DOHH2 (cell line): Measurements from ENCODE around the gene PAF1.

Experiments
- H3F3A ChIP-seq: fragments of 200-600 bp; sonication (generic), shearing (Covaris generic); 2 replicates; pipeline ENCODE4 v1.6.0; 2016; ENCODE audit warnings: antibody characterized with exemption, mild to moderate bottlenecking; ENCODE audit not compliant: control insufficient read depth, insufficient read depth
- H3K27ac ChIP-seq: fragments of 200-600 bp; sonication (generic); 2 replicates; pipeline ENCODE4 v1.5.1; 2014; ENCODE audit warnings: low read depth, mild to moderate bottlenecking, low read length, moderate library complexity
- H3K27me3 ChIP-seq: fragments of 200-600 bp; sonication (generic); 2 replicates; pipeline ENCODE4 v1.6.1; 2014; ENCODE audit warnings: mild to moderate bottlenecking, low read length, mixed read lengths; ENCODE audit not compliant: control insufficient read depth
- H3K36me3 ChIP-seq: fragments of 200-600 bp; sonication (generic); 2 replicates; pipeline ENCODE4 v1.6.1; 2014; ENCODE audit warnings: mild to moderate bottlenecking, low read length, moderate library complexity, mixed read lengths; ENCODE audit not compliant: control insufficient read depth
- H3K4me1 ChIP-seq: fragments of 200-600 bp; sonication (generic); 2 replicates; pipeline ENCODE4 v1.6.1; 2014; ENCODE audit warnings: mild to moderate bottlenecking, low read length, mixed read lengths; ENCODE audit not compliant: control insufficient read depth
- H3K4me2 ChIP-seq: fragments of 200-600 bp; sonication (generic); 2 replicates; pipeline ENCODE4 v1.6.0; 2014; ENCODE audit warnings: mild to moderate bottlenecking, low read length, moderate library complexity
- H3K4me3 ChIP-seq: fragments of 200-600 bp; sonication (generic); 2 replicates; pipeline ENCODE4 v1.5.1; 2014; ENCODE audit warnings: mild to moderate bottlenecking, low read length, mixed read lengths
- H3K79me2 ChIP-seq: fragments of 200-600 bp; sonication (generic); 2 replicates; pipeline ENCODE4 v1.6.1; 2014; ENCODE audit warnings: mild to moderate bottlenecking, low read length, mixed read lengths; ENCODE audit not compliant: control insufficient read depth
- H3K9me2 ChIP-seq: fragments of 200-600 bp; sonication (generic); replicated peaks from 2 replicates; pipeline ENCODE4 v1.6.1; 2014; ENCODE audit warnings: mild to moderate bottlenecking, low read length, mixed read lengths; ENCODE audit not compliant: control insufficient read depth
- H3K9me3 ChIP-seq: fragments of 200-600 bp; sonication (generic); 2 replicates; pipeline ENCODE4 v1.6.1; 2014; ENCODE audit warnings: antibody characterized with exemption, low read length, mixed read lengths; ENCODE audit not compliant: control insufficient read depth, insufficient read depth
- H4K20me1 ChIP-seq: fragments of 200-600 bp; sonication (generic); 2 replicates; pipeline ENCODE4 v1.6.0; 2014; ENCODE audit warnings: low read depth, mild to moderate bottlenecking, antibody characterized with exemption, low read length, moderate library complexity; ENCODE audit not compliant: control insufficient read depth, insufficient read depth
- CTCF ChIP-seq: fragments of 200-600 bp; sonication (generic); IDR thresholded peaks from one replicate; pipeline ENCODE4 v1.5.1; 2014; ENCODE audit warnings: antibody characterized with exemption, mild to moderate bottlenecking, low read depth, low read length; ENCODE audit not compliant: poor library complexity, severe bottlenecking
- EZH2phosphoT487 ChIP-seq: fragments of 200-600 bp; sonication (generic); IDR thresholded peaks from 2 replicates; pipeline ENCODE4 v1.6.1; 2017; ENCODE audit warnings: borderline replicate concordance, mild to moderate bottlenecking, antibody characterized with exemption, low read length, moderate library complexity, mixed read lengths

PAF1 gene

GRCh38 chr19:39411832-39412099 is 20.9 kb upstream of the PAF1 start:
- Histone ChIP-seq H3K36me3 (peaks cover 37% of the 10 kb centered on the region), H3K4me1 (peaks cover 42% of the 10 kb centered on the region), H3K9me3 (no peaks in the 10 kb centered on the region), H3K4me2 (peak overlapping the region; percentile 97), H3K4me3 (peak overlapping the region; percentile 99), H3F3A (peaks cover 32% of the 10 kb centered on the region), H3K79me2 (peaks cover 55% of the 10 kb centered on the region), H3K27me3 (no peaks in the 10 kb centered on the region), H3K27ac (peak overlapping the region; percentile 97), H4K20me1 (peaks cover 11% of the 10 kb centered on the region), H3K9me2 (no peaks in the 10 kb centered on the region)
- TF ChIP-seq CTCF (peak; percentile 96), EZH2phosphoT487 (no peak)

GRCh38 chr19:39411081-39411831 is 20.4 kb upstream of the PAF1 start:
- no peaks in the 10 kb centered on the region for H3K9me3 ChIP-seq
- TF ChIP-seq EZH2phosphoT487 (no peak), CTCF (no peak)
- H3K79me2 ChIP-seq = peaks cover 57% of the 10 kb centered on the region
- H3K36me3 ChIP-seq = peaks cover 38% of the 10 kb centered on the region
- peak overlapping the region; percentile 99 for H3K4me3 ChIP-seq
- H3K4me2 ChIP-seq = peak overlapping the region; percentile 97
- H3K4me1 ChIP-seq = peaks cover 43% of the 10 kb centered on the region
- peak overlapping the region; percentile 97 for H3K27ac ChIP-seq
- H3K27me3 ChIP-seq = no peaks in the 10 kb centered on the region
- H4K20me1 ChIP-seq = peaks cover 11% of the 10 kb centered on the region
- H3F3A ChIP-seq = peaks cover 32% of the 10 kb centered on the region
- H3K9me2 ChIP-seq = no peaks in the 10 kb centered on the region

GRCh38 chr19:39410831-39411080 is 19.9 kb upstream of the PAF1 start:
- H3K9me2 ChIP-seq = no peaks in the 10 kb centered on the region
- H4K20me1 ChIP-seq = peaks cover 11% of the 10 kb centered on the region
- TF ChIP-seq CTCF (no peak), EZH2phosphoT487 (no peak)
- no peaks in the 10 kb centered on the region for H3K9me3 ChIP-seq
- H3K4me1 ChIP-seq = peaks cover 48% of the 10 kb centered on the region
- peak overlapping the region; percentile 97 for H3K4me2 ChIP-seq
- peaks cover 35% of the 10 kb centered on the region for H3F3A ChIP-seq
- peaks cover 38% of the 10 kb centered on the region for H3K36me3 ChIP-seq
- no peaks in the 10 kb centered on the region for H3K27me3 ChIP-seq
- peak overlapping the region; percentile 99 for H3K4me3 ChIP-seq
- H3K79me2 ChIP-seq = peaks cover 57% of the 10 kb centered on the region
- peak overlapping the region; percentile 97 for H3K27ac ChIP-seq
